Gastrocnemius medialis (tissue), 4 donors: ENCODE data around the gene ELMO2.

Experiments used
- CTCF ChIP-seq, 5 experiments: fragments of 450-650 bp in 3 of 5; fragments of 200-600 bp in 2 of 5; sonication (generic) in 2 of 5; IDR thresholded peaks in 4 of 5; conservative IDR thresholded peaks in 1 of 5; 1 replicate in 4 of 5; 2 replicates in 1 of 5; pipeline ENCODE4 v1.5.1; 2016 to 2019; ENCODE audit warnings: antibody characterized with exemption in 5 of 5, mild to moderate bottlenecking in 3 of 5, moderate library complexity in 3 of 5
- POLR2A ChIP-seq, 2 donors: fragments of 450-650 bp; IDR thresholded peaks; one replicate each; pipeline ENCODE4 v1.6.1; 2017; ENCODE audit warnings: antibody characterized with exemption in 2 of 2, mild to moderate bottlenecking in 2 of 2, moderate library complexity in 2 of 2

- no peak for TF ChIP-seq CTCF (IDR thresholded peaks at IDR 0.05 in 4 of 5, conservative IDR thresholded peaks at IDR 0.05 in 1 of 5)
- TF ChIP-seq POLR2A (IDR thresholded peaks at IDR 0.05): no peak
Measured at GRCh38 chr20:46419882-46420281, 13.5 kb upstream of the ELMO2 start.
